Stimulated activated CD8-positive, alpha-beta memory T cell treated with anti-CD3 and anti-CD28 coated beads, Interleukin-12 subunit alpha, Interleukin-12 subunit beta, amount 100 ng/mL, for 24 hours (primary cell): ENCODE results near the gene MRPL3.

ENCODE experiments used
- DNase-seq: peaks from one replicate; pipeline ENCODE4 v3.0.0-alpha.2; 2020; ENCODE audit errors: extremely low read depth

Gene MRPL3

DNA sequence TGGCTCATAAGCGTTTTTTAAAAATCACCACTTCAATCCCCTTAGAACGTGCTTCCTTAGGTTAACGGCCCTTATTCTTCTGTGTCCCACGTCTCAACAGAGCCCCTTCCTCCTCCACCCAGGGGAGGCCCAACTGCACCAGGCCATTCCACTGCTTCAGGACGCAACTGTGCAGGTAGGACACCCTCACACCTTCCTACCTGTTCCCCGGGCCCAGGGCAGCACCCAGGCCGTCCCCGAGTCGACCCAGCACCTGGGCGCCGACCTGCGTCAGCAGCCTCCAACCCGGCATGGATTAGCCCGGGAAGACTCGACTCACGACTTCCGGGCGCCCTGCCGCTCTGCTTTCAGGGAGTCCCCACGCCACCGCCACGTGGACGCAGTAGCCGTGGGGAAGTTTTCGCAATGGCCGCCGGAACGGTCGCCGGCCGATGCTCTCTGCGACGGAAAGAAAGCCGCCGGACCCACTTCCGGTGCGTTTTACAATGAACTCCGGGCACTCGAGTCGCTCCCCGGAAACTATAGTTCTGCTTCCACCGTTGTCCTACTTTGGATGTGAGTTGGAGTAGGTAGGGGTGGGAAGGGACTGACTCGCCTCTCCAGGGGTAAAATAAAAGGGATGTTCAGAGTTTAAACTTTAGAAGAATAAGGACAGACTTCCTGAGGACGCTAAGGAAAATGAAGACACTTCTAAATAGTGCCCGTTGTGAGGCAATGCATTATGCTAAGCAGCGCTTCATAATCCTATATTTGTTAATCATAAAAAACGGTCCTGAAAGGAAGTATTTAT, at the start of gene MRPL3:
TSS of gene MRPL3 (minus strand) at position 442 of the 790 bp plus-strand sequence. CDS start at position 292, 150 bp downstream.
- DNase-seq: peak; percentile 63

DNA sequence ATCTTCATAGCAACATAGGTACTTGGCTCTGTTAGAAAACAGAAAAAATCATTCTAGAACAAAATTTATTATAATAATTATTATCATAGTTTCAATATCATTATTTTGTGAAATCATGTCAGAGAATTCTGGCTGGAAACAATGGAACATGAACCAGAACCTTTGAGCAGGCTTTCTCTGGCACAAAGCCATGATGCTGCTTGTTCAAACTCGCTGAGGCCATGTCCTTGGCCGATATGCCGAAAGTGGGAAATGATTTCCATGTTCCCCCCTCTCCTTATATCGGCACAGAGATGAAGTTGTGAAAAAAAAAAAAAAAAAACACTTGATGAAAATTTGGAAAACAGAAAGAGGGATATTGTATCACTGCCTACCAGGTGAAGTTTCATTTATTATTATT, 49.0 kb upstream of the MRPL3 start:
- DNase-seq: no peak

DNA sequence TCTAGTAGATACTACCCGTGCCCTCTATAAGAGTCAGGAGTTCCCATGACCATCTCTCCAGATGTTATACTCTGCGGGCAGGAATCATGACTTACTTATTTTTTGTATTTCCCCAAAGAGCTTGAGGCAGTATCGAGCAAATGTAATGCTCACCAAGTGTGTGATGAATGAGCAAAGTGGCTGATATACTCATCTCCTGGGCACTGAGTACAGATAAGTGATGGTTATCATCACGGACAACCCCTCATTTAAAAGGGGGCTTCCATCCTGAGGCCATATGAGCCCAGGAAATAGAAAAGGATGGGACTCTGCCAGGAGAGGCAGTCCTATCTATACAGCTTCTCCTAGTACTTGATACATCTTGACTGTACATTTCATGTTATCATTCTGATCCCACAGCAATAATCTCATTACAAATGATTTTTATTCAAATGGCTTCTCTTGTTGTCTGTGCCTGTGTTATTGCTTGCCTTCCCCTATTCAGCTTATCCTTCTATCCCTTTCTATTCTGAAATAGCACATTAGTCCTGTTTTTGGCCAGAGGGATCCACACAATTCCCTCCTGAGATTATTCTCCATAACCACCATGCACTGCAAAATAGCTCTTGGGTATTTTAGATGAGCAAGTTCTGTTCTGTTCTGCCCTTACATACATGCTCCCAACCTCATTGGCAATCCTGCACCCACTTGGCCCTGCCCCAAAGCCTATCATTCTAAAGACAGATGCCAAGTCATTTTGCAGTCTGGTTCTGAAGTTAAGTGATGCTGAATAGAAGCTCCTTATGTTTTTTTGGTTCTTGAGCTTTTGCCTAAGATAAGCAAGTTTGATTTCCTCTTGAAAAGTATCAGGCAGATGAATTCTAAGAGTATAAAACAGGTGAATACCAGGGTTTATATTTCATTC, 48.0 kb upstream of the MRPL3 start:
- no peak for DNase-seq

DNA sequence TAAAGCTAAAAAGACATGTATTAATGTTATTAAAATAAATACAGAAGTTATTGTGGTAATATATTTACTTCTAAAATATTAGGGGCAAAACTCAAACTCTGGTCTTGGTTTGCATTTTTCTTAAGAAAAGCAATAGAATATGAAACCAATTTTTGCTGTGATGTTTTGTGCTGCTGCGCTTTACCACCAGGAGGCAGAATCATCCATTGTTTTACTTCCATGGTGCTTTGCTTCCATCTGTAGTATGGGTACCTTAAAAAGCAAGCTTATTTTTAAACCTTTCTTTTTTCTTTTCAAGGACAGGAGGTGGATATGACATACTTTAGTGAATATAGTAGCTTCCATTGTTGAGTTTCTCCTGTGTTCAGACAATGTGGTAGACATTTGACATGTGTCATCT, 46.6 kb upstream of the MRPL3 start:
- DNase-seq: no peak

DNA sequence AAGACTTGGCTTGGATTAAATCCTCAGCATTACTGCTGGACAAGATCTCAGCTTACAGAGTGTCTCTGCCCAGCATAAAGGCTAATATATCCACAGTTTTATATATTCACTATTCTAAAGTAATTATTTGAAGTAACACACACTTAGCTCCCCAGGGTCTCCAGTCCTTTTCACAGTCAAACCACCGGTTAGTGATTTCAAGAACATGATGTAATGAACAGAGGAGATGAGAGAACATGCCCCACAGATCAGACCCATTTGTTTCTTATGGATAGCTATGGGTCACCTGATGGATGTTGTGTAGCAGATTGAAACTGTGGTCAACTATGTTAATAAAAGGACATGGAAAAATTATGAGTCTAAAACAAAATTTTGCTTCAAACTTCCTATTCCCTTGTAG, 44.8 kb upstream of the MRPL3 start:
- DNase-seq: no peak

- DNase-seq: no peak
These were observed 43.7 kb upstream of the MRPL3 start for GRCh38 chr3:131546441-131546840.

GRCh38 chr3:131544557-131544956, 41.8 kb upstream of the MRPL3 start:
- DNase-seq: no peak

DNA sequence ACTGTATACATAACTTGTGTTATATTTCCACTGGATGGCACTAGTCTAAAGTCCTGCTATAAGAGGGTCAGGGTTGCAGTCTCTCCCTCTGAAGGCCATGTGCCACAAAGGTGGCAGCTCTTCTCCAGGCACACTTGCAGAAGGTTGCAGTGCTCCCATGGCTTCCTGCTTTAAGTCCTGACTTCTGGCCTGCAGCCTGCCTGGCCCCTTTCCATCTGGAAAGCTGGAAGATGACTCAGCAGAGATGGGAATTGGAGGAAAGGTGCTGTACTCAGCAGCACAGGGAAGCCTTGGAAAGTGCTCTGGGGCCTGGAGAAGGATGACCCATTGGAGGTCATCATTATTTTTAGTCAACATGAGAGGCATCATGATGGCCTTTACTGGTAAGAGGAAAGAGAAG, 40.9 kb upstream of the MRPL3 start:
- no peak for DNase-seq

GRCh38 chr3:131541288-131541687, 38.5 kb upstream of the MRPL3 start:
- no peak for DNase-seq

GRCh38 chr3:131540821-131541220, 38.0 kb upstream of the MRPL3 start:
- no peak for DNase-seq

DNA sequence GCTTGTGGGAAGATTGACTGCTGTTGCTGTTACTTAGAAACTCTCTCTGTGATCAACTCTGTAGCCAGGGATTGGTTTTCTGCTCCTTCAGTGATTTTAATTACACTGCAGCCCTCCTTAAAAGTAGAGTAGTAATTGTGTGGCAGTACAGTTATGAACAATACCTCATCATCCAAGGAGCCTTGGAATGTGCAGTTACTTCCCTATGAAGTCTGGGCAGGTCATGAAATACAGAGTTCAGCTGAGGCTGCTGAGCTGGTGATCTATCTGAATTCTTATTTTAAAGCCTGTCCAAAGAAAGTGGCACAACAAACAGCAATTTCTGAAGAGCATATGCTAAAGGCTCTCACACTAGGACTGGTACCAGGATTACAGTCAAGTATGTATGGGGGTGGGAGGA, 37.4 kb upstream of the MRPL3 start:
- DNase-seq: no peak

- DNase-seq: no peak
These were observed 36.2 kb upstream of the MRPL3 start for GRCh38 chr3:131538968-131539367.

- DNase-seq: no peak
These were observed 34.8 kb upstream of the MRPL3 start for GRCh38 chr3:131537531-131537930.

DNA sequence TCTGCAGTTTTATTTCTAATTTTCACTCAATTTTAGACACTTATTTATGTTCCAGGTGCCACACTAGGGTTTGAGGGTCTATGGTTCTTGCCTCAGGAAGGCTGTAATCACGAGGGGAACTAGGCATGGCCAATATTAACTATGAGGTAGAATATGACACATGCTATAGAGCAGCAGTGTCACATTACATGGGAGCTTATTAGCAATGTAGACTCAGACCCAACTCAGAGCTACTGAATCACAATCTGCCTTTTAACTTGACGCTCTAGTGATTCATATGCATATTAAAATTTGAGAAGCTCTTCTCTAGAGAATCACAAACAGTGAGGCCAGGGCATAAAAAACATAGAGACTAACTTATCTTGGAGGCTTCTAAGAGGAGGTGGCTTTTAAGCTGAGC, 32.8 kb upstream of the MRPL3 start:
- DNase-seq: no peak

DNA sequence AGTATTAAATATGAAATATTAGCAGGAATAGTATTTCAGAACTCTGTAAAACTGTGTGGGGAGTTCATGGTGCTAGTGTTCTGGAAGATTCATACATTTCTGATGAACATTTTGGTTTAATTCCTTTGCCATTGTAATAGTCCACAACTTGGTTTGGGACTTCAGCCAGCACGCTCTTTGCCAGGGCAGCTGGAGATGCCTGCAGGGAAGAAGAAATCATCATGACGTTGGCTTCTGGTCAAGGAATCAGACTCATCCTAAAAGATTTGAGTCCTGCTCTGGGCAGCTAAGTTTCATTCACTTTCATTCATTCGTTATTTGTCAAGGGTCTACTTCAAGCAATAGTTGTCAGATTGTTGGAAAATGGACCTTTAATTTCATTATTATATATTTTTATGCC, 32.4 kb upstream of the MRPL3 start:
- DNase-seq: no peak

DNA sequence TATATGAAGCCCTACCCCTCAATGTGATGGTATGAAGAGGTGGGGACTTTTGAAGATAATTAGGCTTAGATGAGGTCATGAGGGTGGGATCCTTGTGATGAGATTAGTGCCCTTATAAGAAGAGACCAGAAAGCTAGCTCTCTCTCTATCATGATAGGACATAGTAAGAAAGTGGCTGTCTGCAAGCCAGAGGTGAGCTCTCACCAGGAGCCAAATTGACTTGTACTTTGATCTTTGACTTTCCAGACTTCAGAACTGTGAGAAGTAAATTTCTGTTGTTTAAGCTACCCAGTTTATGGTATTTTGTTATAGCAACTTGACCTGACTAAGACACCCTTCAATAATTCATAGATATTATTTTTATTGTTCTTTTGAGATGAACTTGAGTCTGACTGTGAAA, 29.9 kb upstream of the MRPL3 start:
- DNase-seq: no peak

- no peak for DNase-seq
These were observed 28.1 kb upstream of the MRPL3 start for GRCh38 chr3:131530843-131531242.

- no peak for DNase-seq
These were observed 27.6 kb upstream of the MRPL3 start for GRCh38 chr3:131530388-131530787.

GRCh38 chr3:131526801-131527347, 24.1 kb upstream of the MRPL3 start:
- no peak for DNase-seq

- no peak for DNase-seq
These were observed 15.9 kb upstream of the MRPL3 start for GRCh38 chr3:131518680-131519079.

- DNase-seq: no peak
These were observed 2.6 kb upstream of the MRPL3 start for GRCh38 chr3:131505421-131505820.

GRCh38 chr3:131503320-131503635, 507 bp upstream of the MRPL3 start:
- no peak for DNase-seq

DNA sequence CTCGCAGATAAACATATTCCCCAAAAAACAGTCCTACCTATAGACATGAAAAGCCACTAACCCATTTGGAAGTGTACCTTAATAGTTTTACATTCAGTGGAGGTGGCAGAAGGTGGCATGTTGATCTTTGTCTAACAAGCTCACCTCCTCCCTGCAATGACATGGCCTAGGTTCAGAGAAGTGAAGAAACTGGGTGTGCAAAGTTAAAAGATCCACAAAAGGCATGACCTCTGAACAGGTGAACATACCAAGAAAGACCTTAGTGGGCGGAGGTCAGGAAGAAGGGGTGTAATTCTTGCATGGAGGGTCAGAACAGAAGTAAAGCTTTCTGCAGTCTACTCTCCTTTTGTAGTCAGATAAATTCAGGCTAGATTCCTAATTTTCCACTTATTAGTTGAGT, 822 bp downstream of the MRPL3 start:
- no peak for DNase-seq
